Mucosa of descending colon (tissue), 3 donors: Measurements from ENCODE around the gene ELMO1. TPM values are rescaled to one million over a fixed set of nuclear protein-coding genes. Genes with fewer than 3 reads are reported as not detected.

Experiments used
- ATAC-seq: fragments of 200-7000 bp; cut with Tn5 transposase; one replicate; pipeline ENCODE4 v1.9.1; 2020; ENCODE audit warnings: mild to moderate bottlenecking, moderate library complexity
- DNase-seq, 3 donors: peaks; one replicate each; pipeline ENCODE4 v3.0.0-alpha.2; 2020
- H3K36me3 ChIP-seq: fragments of 200-600 bp; one replicate; pipeline ENCODE4 v1.8.0; 2021; ENCODE audit warnings: low read depth, mild to moderate bottlenecking
- H3K4me1 ChIP-seq: fragments of 200-600 bp; one replicate; pipeline ENCODE4 v1.8.0; 2021; ENCODE audit warnings: low read depth, mild to moderate bottlenecking
- H3K4me3 ChIP-seq: fragments of 200-600 bp; one replicate; pipeline ENCODE4 v1.8.0; 2021; ENCODE audit warnings: mild to moderate bottlenecking
- H3K9me3 ChIP-seq: fragments of 200-600 bp; one replicate; pipeline ENCODE4 v1.8.0; 2021; ENCODE audit warnings: mild to moderate bottlenecking
- CTCF ChIP-seq: fragments of 200-600 bp; IDR thresholded peaks from one replicate; pipeline ENCODE4 v1.8.0; 2022; ENCODE audit warnings: antibody characterized with exemption, mild to moderate bottlenecking
- intact Hi-C, 2 donors: fragments of 100-400 bp; cut with DNase I in 1 of 2; cut with micrococcal nuclease in 1 of 2; formaldehyde crosslinking; loops; one replicate each; pipeline versions ENCODE4 v1.11.0 to v1.11.1; 2022; cut with DNase I, micrococcal nuclease
- total RNA-seq, 3 donors: library from RNA; stranded (reverse); fragmentation: NEBNext Ultra II Directional in 2 of 3; extraction: Animal tissue kit (Norgen Biotek cat#: 25700) in 2 of 3; gene quantifications; one replicate each; pipeline versions ENCODE4 v1.2.1 to v1.2.4, GENCODE V29; 2021 to 2023
- donor health status: DM: no; HTN: no; CAD: no; lungs with moderate emphysema.
- donor health status: DM: no; HTN: no; CAD: no.
- donor health status: DM: no; HTN: yes; CAD: no.

ELMO1 gene
- total RNA-seq, 3 donors from 2014 or later, result 9.7 to 27.2 (median 18.2) TPM

DNA sequence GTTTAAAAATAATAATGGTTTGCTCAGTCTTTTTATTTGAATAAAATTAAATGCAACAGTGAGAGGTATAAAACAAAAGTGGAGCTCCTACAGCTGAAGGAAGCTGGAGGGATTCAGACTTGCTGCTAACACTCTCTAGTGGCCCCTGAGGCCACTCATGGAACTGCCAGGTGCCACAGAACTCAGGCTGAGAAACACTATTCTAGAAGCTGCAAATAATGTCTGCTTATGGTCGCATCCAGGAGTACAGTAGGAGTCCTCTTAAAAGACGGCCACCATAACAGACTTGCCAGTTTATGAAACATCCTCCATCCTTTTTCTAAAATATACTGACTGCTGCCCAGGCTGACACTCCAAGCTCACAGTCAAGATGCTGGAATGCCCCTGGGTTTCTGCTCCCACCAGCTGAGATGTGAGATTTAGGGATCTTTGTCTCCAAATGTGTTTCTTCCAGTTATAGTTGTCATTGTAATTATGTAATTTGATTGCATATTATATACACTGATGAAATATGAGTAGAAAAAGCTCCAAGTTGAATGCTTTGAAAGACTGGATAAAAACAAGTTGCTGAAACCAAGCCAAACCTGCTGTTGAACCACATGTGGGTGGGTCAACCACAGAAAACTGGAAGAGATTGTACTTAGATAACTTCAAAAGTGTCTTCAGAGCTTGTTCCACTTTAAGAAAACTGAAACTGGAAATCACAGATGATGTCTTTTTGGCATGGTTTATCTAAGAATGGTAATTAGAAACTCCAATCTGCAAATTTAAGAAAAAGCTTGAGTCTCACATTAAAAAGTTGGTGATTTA is 510.7 kb downstream of the ELMO1 start:
- ATAC-seq (no peak), DNase-seq (no peak)
- Histone ChIP-seq H3K9me3 (peaks cover 47% of the 10 kb centered on the region), H3K36me3 (no peaks in the 10 kb centered on the region), H3K4me3 (no peak overlapping the region), H3K4me1 (no peaks in the 10 kb centered on the region)
- intact Hi-C loops, result no loop called here
- no peak for TF ChIP-seq CTCF

- peaks cover 18% of the 10 kb centered on the region for H3K9me3 ChIP-seq
- no peak for TF ChIP-seq CTCF
- intact Hi-C loops, result no loop called here
- DNase-seq, result no peak
- no peak for ATAC-seq
- H3K4me3 ChIP-seq, result no peak overlapping the region
- H3K4me1 ChIP-seq, result no peaks in the 10 kb centered on the region
- H3K36me3 ChIP-seq, result no peaks in the 10 kb centered on the region
Observed at GRCh38 chr7:36931892-36932291, 516.8 kb downstream of the ELMO1 start.

DNA sequence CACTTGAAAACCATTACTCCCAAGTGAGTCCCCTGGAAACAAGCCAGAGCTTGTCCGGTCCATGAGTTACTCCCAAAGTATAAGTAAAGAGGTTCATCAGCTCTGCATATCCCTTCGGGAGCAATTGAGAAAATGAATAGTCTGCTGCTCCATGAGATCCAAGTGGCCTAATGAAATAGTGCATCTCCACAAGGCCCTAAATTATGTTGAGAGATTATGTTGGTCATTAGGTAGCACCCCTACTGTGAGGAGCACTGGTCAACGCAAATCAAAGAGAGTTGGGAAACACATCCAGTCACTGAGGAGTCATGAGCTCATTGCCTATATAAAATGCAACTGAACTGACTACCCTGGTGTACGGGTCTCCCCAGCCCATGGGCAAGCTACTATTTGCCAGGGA is 518.9 kb downstream of the ELMO1 start:
- Histone ChIP-seq H3K9me3 (peaks cover 4% of the 10 kb centered on the region), H3K4me3 (no peak overlapping the region), H3K36me3 (no peaks in the 10 kb centered on the region), H3K4me1 (no peaks in the 10 kb centered on the region)
- DNase-seq, result no peak
- intact Hi-C loops, result no loop called here
- TF ChIP-seq CTCF, result no peak
- no peak for ATAC-seq

- intact Hi-C loops, result no loop called here
- no peak for DNase-seq
- Histone ChIP-seq H3K4me3 (no peak overlapping the region), H3K4me1 (peaks cover 4% of the 10 kb centered on the region), H3K36me3 (no peaks in the 10 kb centered on the region), H3K9me3 (no peaks in the 10 kb centered on the region)
- ATAC-seq, result no peak
- TF ChIP-seq CTCF, result no peak
Observed at GRCh38 chr7:36928718-36929117, 519.9 kb downstream of the ELMO1 start.

DNA sequence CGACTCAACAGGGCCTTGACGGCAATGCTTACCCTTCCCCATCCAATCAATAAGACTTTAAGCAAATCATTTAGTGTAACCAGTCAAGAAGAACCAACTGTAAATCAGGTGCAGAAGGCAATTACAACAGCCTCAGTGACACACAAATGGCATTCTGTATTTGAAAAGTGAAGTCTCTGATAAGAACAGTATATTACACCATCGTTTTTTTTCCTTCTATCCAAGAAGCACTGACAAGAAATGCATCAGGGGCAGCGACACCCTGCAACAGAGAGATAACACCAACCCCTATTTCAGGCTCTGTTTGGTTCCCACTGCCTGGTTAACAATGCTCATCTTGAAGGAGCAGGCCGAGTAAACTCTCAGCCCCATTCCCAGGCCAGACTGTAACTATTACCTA is 520.4 kb downstream of the ELMO1 start:
- H3K4me3 ChIP-seq, result no peak overlapping the region
- ATAC-seq (no peak), DNase-seq (no peak)

More for the DNA sequence above, 520.4 kb downstream of the ELMO1 start:
- no peak for TF ChIP-seq CTCF
- Histone ChIP-seq H3K9me3 (no peaks in the 10 kb centered on the region), H3K36me3 (no peaks in the 10 kb centered on the region), H3K4me1 (peaks cover 4% of the 10 kb centered on the region)
- intact Hi-C loops, result no loop called here
